ENCODE results near the gene CCND3. TPM values are rescaled to one million over a fixed set of nuclear protein-coding genes. Genes with fewer than 3 reads are reported as not detected.

CCND3 gene
- total and polyA plus RNA-seq, 12 donors = 85.9 to 309 (median 156) TPM

GRCh38 chr6:41892921-41893564 lies 48.6 kb downstream of the CCND3 start:
- no peak overlapping the region for H3K4me3 ChIP-seq
- intact Hi-C loops (cut with DNase I) = no loop called here
- 72 to 80% (median 75%) methylated on average over 4 of the region's 4 CpGs for WGBS, 4 donors
- TF ChIP-seq CTCF (IDR thresholded peaks at IDR 0.05) (no peak), POLR2A (IDR thresholded peaks at IDR 0.05) (no peak)
- DNase-seq = no peak
- H3K27me3 ChIP-seq = no peaks in the 10 kb centered on the region
- H3K9me3 ChIP-seq (replicated peaks in 1 of 3) = no peaks in the 10 kb centered on the region
- H3K36me3 ChIP-seq (replicated peaks in 1 of 2) = no peaks in the 10 kb centered on the region
- no peak overlapping the region for H3K27ac ChIP-seq
- H3K4me1 ChIP-seq (replicated peaks in 1 of 2) = peaks cover 13 to 21% of the 10 kb centered on the region in 2 donors

- Histone ChIP-seq H3K27ac (no peak overlapping the region), H3K4me3 (no peak overlapping the region), H3K36me3 (replicated peaks in 1 of 2) (no peaks in the 10 kb centered on the region), H3K27me3 (no peaks in the 10 kb centered on the region), H3K9me3 (replicated peaks in 1 of 3) (no peaks in the 10 kb centered on the region), H3K4me1 (replicated peaks in 1 of 2) (no peaks in the 10 kb centered on the region)
- 68 to 77% (median 72%) methylated on average over 4 of the region's 4 CpGs for WGBS, 4 donors
- DNase-seq = no peak
- intact Hi-C loops (cut with DNase I) = no loop called here
- TF ChIP-seq CTCF (IDR thresholded peaks at IDR 0.05) = no peak
- TF ChIP-seq POLR2A (IDR thresholded peaks at IDR 0.05) = no peak
Measured at GRCh38 chr6:41887331-41887751, 54.3 kb downstream of the CCND3 start.

GRCh38 chr6:41885930-41886329 lies 55.7 kb downstream of the CCND3 start:
- no peaks in the 10 kb centered on the region for H3K9me3 ChIP-seq (replicated peaks in 1 of 3)
- no peaks in the 10 kb centered on the region for H3K27me3 ChIP-seq
- no peaks in the 10 kb centered on the region for H3K36me3 ChIP-seq (replicated peaks in 1 of 2)
- H3K27ac ChIP-seq = no peak overlapping the region
- no peaks in the 10 kb centered on the region for H3K4me1 ChIP-seq (replicated peaks in 1 of 2)
- 93 to 97% (median 95%) methylated on average over 1 of the region's 1 CpG for WGBS, 4 donors
- intact Hi-C loops (cut with DNase I) = no loop called here
- no peak overlapping the region for H3K4me3 ChIP-seq
- no peak for TF ChIP-seq POLR2A (IDR thresholded peaks at IDR 0.05)
- no peak for TF ChIP-seq CTCF (IDR thresholded peaks at IDR 0.05)
- DNase-seq = no peak

GRCh38 chr6:41884957-41885356 lies 56.7 kb downstream of the CCND3 start:
- H3K36me3 ChIP-seq (replicated peaks in 1 of 2) = no peaks in the 10 kb centered on the region
- no peaks in the 10 kb centered on the region for H3K9me3 ChIP-seq (replicated peaks in 1 of 3)
- no peak for TF ChIP-seq CTCF (IDR thresholded peaks at IDR 0.05)
- TF ChIP-seq POLR2A (IDR thresholded peaks at IDR 0.05) = no peak
- DNase-seq = no peak
- no peaks in the 10 kb centered on the region for H3K4me1 ChIP-seq (replicated peaks in 1 of 2)
- 83 to 89% (median 89%) methylated on average over 5 of the region's 5 CpGs for WGBS, 4 donors
- H3K4me3 ChIP-seq = no peak overlapping the region
- intact Hi-C loops (cut with DNase I) = no loop called here
- H3K27me3 ChIP-seq = no peaks in the 10 kb centered on the region
- H3K27ac ChIP-seq = no peak overlapping the region

Small RNAs within 50 kb of the gene (small RNA-seq; reads per million reads assigned to genes)
- 0 reads per million in 2 donors for gene RF00019

Other genes with a start within 250 kb of the CCND3 start
- 10 to 100 TPM; 13.3 to 27.1 (median 20.3) TPM for gene TFEB, start 206.2 kb downstream of the CCND3 start, total RNA-seq
- 10 to 100 TPM in 2 of 3 donors, 1 to 10 TPM in 1; 2.1 to 47.2 (median 18.4) TPM for gene TFEB, start 206.2 kb downstream of the CCND3 start, polyA plus RNA-seq
- gene PGC, start 194.4 kb downstream of the CCND3 start, total RNA-seq = 1 to 10 TPM in 1 of 9 donors, under 1 TPM in 1, not detected in 7; 0.57 to 1.2 TPM
- 1 to 10 TPM in 2 of 3 donors, not detected in 1; 1.1 to 1.6 TPM for gene PGC, start 194.4 kb downstream of the CCND3 start, polyA plus RNA-seq
- 10 to 100 TPM in 1 of 9 donors, 1 to 10 TPM in 7, under 1 TPM in 1; 0.30 to 12.1 (median 5.2) TPM for gene FRS3, start 161.9 kb downstream of the CCND3 start, total RNA-seq
- 10 to 100 TPM in 2 of 3 donors, 1 to 10 TPM in 1; 2.1 to 21.2 (median 14.0) TPM for gene FRS3, start 161.9 kb downstream of the CCND3 start, polyA plus RNA-seq
- 1 to 10 TPM in 6 of 9 donors, under 1 TPM in 2, not detected in 1; 0.28 to 7.1 (median 3.8) TPM for gene PRICKLE4, start 161.0 kb downstream of the CCND3 start, total RNA-seq
- 1 to 10 TPM in 2 of 3 donors, not detected in 1; 3.6 to 5.3 TPM for gene PRICKLE4, start 161.0 kb downstream of the CCND3 start, polyA plus RNA-seq
- 100 to 1,000 TPM; 146 to 349 (median 225) TPM for gene TOMM6, start 154.1 kb downstream of the CCND3 start, total RNA-seq
- gene TOMM6, start 154.1 kb downstream of the CCND3 start, polyA plus RNA-seq = 100 to 1,000 TPM; 272 to 507 (median 343) TPM
- gene USP49, start 46.4 kb downstream of the CCND3 start, total RNA-seq = 1 to 10 TPM; 1.5 to 5.7 (median 3.6) TPM
- 1 to 10 TPM; 1.5 to 6.2 (median 2.2) TPM for gene USP49, start 46.4 kb downstream of the CCND3 start, polyA plus RNA-seq
- gene MED20, start 20.7 kb downstream of the CCND3 start, total RNA-seq = 10 to 100 TPM in 8 of 9 donors, 1 to 10 TPM in 1; 8.2 to 36.5 (median 23.7) TPM
- gene MED20, start 20.7 kb downstream of the CCND3 start, polyA plus RNA-seq = 10 to 100 TPM in 2 of 3 donors, 1 to 10 TPM in 1; 9.6 to 22.9 (median 12.5) TPM
- gene BYSL, start 20.3 kb downstream of the CCND3 start, total RNA-seq = 10 to 100 TPM in 5 of 9 donors, 1 to 10 TPM in 4; 5.1 to 42.9 (median 14.5) TPM
- gene BYSL, start 20.3 kb downstream of the CCND3 start, polyA plus RNA-seq = 10 to 100 TPM; 15.4 to 24.5 (median 17.3) TPM
- 10 to 100 TPM; 16.4 to 83.7 (median 30.2) TPM for gene TAF8, start 108.7 kb upstream of the CCND3 start, total RNA-seq
- gene TAF8, start 108.7 kb upstream of the CCND3 start, polyA plus RNA-seq = 10 to 100 TPM; 10.1 to 12.7 (median 12.5) TPM
- gene C6orf132, start 200.8 kb upstream of the CCND3 start, total RNA-seq = 1 to 10 TPM in 6 of 9 donors, under 1 TPM in 3; 0.09 to 4.7 (median 1.7) TPM
- 1 to 10 TPM in 2 of 3 donors, under 1 TPM in 1; 0.49 to 1.4 (median 1.4) TPM for gene C6orf132, start 200.8 kb upstream of the CCND3 start, polyA plus RNA-seq
- gene GUCA1A, start 231.6 kb upstream of the CCND3 start, total RNA-seq = under 1 TPM in 1 of 9 donors, not detected in 8; 0.17 TPM
- not detected for gene GUCA1A, start 231.6 kb upstream of the CCND3 start, polyA plus RNA-seq

Measured in adrenal gland (tissue), 12 donors.